HG02970 (cell line): Measurements from ENCODE around the gene PACS1.
"Not testable (repeated sequence)": the region's sequence is repeated elsewhere in the genome, so short reads cannot be mapped to it uniquely, and the experiment has no call there.

Experiments
- ATAC-seq: cut with Tn5 transposase; IDR thresholded peaks from one replicate; pipeline ENCODE4 v1.9.1; 2021; ENCODE audit warnings: mild to moderate bottlenecking, moderate library complexity, moderate number of reproducible peaks; ENCODE audit not compliant: unreplicated experiment, low FRiP score

Gene PACS1

DNA sequence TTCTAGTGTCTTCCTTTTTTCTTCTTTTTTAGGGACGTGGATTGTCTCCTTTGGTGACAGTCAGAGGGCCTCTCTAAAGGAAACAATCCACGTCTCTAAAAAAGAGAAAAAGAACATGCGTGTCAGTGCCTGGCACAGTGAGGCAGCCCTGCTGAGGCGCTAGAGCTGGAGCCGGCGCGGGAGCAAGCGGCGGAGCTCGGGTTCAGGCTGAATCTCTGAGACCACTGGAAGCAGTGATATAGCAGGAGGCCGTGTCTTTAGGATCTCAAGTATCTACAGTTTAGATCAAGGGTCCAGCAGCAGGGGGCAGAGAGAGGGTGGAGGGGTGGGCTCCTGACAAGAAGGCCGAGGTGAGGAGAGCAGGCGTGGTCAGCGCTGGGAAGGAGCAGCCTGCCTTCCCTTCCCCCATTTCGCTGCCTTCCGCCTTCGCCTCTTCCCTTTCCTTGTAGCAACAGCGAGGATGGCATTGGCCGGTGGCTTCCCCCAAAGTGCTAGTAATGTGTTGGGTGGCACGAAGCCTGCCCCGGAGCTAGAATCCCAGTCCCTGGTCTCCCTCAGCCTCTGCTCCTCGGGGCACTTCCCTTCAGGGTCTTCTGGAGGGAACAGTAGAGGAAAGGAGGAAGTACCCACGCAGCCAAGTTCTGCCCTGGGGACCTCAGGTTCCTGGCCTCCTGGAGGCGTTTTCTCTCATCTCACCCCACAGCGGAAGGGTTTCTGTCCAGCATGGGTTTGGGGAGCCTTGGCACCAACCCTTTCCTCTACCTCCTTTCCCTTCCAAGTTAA is 170.1 kb downstream of the PACS1 start:
- ATAC-seq: no peak

DNA sequence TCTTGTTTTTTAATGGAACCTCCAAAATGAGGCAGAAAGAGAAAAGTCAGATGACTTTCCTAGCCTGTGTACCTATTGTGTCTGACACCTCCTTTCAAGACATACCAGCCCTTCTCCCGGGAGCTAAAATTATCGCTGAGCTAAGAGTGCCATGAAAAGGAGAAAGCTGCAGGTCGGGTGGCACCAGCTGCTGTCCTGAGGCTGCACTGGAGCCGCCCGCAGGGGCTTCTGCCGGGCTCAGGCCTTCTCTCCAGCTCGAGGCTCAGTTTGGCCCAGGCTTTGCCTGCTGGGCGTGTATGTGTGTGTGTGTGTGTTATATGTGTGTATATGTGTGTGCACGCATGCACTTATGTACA is 170.7 kb downstream of the PACS1 start:
- no peak for ATAC-seq

DNA sequence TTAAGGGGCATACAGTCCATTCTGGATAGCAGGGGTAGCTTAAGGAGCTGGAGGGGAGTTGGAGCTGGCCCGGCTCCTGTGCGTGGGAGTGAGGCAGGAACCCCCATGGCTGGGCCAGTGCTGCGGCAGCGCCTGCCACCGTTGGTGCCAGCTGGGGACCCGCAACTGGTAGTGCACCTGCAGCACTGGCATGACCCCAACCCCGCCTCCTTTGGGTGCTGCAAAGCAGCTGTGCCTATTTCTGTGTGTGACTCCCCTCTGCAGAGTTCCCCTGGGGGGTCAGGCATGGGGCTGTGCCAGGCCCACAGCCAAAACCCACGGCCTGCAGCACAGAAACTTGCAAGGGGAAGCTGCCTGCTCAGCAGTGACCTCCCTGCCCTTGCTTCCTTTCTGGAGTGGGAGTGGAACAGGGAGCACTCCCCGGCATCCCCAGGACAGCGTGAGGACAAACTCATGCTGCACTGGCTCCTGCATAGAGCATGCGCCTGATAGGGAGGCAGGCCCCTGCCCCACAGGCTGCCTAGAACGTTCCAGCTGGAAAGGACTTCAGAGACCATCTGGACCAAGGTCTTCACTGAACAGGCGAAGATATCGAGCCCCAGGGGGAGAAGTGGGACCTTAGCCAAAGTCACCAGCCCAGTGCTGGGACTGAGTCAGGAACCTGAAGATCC is 172.2 kb downstream of the PACS1 start:
- no peak for ATAC-seq

DNA sequence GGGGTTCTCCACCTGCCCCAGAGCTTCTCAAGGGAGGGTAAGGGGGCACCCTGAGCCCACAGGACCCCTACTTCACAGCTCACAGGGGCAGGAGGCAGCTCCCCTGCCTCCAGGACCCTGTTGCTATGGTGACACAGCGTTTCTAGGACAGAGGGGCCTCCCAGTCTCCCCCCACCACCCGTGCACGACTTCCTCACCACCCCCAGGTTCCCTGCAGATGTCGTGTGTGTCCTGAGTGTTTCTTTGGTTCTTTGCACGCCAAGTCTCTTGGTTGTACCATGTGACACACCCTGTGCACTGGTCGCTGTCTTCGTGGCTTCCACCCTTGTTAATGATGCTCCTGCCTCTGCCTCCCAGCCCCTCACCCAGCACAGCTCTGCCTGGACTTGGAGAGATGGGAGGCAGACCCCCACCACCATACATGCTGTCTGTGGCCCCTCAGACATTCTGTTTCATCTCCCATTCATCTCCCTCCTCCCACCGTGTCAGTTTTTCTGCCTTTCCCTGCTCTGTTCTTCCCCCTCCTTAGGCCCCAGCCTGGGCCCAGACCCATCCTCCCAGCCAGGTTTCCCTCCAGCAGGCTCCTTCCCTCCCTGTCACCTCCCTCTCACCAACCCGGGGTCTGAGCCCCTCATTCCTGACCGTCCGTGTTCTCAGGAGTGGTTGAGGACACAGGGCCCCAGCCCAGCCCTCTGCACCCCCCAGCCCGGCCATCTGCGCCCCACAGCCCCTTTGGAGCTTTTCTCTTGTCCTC is 173.9 kb downstream of the PACS1 start:
- ATAC-seq: no peak

DNA sequence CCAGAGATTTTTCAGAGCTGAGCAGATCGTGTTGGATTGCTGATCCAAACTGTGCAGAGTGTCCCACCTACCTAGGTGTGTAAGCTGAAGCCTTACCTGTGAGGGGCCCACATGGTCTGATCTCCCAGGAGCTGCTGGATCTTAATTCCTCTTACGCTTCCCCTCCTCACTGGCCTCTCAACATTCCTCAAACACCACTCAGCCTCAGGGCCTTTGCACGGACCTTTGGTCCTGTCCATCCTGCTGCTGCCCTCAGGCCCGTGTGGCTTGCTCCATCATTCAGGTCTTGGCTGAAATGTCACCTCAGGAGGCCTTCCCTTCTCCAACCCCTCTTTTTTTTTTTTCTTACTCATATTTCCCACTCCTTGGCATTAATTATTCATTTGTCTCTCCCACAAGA is 177.2 kb downstream of the PACS1 start:
- ATAC-seq: no peak

DNA sequence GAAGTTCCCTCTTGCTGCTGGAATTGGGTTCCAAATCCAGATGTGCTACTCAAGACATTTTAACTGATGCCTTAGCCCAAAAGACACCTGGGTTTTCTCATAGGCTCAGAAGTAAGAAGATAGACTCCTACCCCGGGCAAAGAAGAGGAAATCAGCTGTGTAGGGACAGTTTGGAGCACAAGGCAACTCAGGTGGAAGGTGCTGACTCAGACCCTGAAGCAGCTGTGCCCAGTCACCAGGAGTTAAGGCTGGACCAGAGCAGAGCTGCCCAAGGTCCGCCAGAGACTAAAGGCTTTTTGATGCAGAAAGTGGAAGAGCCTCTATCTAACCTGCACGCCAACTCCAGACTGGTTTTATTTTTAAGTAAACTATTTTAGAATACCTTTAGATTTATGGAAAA is 177.7 kb downstream of the PACS1 start:
- ATAC-seq: no peak

DNA sequence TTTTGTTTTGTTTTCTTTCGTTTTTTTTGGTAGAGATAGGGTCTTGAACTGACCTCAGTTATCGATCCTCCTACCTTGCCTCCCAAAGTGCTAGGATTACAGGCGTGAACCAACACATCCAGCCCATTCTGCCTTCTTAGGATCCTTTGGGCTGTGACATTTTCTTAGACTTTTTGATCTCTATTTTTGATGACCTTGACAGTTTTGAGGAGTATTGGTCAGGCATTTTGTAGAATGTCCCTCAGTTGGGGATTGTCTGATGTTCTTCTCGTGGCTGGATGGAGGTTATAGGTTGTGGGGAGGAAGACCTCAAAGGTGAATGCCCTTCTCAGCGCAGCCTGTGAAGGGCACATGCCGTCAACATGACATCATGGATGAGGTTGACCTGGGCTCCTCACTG is 178.8 kb downstream of the PACS1 start:
- no peak for ATAC-seq

DNA sequence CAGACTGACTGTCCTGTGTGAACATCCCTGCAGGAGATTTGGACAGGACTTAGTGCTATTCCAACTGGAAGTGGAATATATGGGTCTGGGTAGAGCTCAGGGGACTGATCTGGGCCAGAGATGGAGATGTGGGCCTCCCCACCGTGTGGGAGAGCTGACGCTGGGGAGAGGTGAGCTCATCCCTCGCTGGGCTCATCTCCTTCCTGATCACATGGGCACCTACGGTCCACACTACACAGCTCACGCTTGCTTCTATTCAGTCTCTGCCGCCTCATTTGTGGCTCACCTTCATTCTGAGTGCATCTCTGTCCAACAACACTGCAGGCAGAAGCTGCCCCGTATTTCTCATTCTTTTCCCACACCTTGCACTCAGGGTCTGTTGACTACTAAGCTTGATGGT is 181.7 kb downstream of the PACS1 start:
- ATAC-seq: no peak

DNA sequence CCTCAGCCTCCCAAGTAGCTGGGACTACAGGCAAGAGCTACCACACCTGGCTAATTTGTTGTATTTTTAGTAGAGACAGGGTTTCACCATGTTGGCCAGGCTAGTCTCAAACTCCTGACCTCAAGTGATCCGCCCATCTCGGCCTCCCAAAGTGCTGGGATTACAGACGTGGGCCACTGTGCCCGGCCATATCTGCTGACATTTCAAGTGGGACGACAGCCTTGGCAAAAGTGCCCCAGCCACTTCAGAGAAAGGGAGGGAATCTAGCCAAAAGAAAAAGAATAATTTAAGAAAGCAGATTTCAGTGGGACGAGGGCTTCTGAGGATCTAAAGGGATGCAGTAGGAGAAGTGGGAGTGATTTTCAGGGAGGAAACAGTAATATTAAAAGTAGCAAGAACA is 183.0 kb downstream of the PACS1 start:
- ATAC-seq: not testable (repeated sequence)

DNA sequence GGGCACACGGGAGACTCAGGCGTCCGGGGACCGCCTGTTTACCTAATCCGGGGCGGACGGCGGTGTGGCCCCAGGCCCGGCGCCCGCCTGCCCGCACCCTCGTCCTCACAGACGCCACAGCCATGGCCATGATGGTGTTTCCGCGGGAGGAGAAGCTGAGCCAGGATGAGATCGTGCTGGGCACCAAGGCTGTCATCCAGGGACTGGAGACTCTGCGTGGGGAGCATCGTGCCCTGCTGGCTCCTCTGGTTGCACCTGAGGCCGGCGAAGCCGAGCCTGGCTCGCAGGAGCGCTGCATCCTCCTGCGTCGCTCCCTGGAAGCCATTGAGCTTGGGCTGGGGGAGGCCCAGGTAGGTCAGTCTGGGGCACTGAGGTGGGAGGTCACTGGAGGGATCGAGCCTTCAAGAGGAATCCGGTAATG is 188.4 kb downstream of the PACS1 start:
- ATAC-seq: no peak

DNA sequence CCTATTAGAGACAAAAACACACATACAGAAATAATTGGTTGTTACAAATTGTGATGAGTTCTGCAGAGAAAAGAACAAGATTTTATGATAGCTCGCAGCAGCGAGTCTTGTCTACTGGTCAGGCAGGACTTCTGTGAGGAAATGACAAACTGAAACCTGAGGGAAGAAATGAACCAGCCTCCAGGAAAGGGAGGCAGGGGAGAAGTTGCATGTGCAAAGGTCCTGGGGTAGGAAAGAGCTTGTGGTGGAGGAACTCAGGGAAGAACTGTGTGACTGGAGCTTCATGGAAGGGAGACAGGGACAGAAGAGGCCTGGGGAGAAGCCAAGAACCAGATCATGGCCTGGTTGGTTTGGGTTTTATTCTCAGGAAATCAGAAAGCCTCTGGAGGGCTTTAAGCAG is 189.2 kb downstream of the PACS1 start:
- no peak for ATAC-seq

DNA sequence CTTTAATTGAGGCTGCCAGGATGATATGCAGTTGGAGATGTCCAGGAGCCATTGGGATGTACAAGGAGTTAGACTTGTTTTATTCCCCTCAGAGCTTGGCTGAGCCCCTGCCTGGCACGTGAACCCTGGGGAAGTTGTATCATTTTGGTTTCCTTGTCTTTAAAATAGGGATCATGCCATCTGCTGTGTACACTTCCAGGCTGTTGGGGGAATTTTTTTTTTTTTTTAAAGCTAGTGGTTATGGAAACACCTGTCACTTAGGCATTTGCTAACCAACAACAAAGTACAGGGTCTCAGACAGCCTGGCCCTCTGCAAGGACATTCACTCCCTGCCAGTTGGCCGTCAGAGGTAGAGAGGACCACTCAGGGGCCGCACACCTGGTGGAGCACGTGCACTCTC is 189.9 kb downstream of the PACS1 start:
- no peak for ATAC-seq

DNA sequence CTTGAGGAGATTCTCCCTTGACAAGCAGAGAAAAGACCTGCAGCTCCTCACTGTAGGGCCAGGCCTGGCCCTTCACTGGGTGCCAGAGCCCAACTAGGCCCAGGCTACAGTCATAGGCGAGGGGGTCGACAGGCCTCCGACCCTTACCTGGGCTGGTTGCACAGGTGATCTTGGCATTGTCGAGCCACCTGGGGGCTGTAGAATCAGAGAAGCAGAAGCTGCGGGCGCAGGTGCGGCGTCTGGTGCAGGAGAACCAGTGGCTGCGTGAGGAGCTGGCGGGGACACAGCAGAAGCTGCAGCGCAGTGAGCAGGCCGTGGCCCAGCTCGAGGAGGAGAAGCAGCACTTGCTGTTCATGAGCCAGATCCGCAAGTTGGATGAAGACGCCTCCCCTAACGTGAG is 191.5 kb downstream of the PACS1 start:
- ATAC-seq: no peak

DNA sequence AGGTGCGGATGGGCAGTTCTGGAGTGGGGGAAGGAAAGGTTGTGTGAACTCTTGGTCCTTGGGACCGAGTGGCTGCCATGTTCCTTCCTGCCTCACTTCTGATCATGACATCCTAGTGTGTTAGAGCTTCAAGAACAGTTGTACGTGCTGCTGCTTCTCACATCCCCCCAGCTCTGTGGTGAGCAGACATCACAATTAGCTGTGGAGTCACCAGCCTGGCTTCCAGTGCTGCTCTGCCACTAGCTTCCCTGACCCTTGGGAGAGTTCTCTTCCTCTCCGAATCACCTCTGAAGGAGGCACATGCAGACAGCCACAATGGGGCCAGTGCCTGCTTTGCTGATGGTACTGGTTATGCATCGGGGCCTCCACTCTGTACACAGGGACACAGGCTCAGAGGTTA is 192.1 kb downstream of the PACS1 start:
- ATAC-seq: no peak

DNA sequence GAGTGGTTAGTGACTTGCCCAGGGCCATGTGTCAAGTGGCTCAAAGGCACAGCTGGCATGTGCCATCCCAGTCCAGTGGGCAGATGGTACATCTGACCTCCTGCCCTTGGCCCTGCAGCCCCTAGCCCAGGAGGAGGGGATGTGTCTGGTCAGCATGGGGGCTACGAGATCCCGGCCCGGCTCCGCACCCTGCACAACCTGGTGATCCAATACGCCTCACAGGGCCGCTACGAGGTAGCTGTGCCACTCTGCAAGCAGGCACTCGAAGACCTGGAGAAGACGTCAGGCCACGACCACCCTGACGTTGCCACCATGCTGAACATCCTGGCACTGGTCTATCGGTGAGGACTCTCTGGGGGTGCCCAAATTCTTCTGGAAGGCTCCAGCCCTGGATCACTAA is 192.6 kb downstream of the PACS1 start:
- ATAC-seq: no peak

DNA sequence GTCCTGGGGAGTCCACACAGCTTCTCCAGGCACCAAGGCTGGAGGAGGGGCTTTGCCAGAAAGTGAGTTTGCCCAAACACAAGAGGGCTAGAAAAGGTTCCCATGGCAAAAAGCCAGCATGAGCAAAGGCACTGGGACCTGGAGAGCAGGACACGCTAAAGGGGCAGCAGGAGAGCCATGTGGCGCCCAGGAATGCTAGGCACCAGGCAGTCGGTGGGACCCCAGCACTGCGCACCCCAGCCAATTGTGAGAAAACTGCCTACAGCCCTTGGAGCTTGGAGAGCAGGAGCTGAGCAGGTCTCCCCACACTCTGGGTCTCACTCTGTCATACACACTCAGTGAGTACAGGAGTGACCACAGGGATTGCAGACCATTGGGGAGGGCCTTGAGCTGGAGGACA is 193.2 kb downstream of the PACS1 start:
- ATAC-seq: no peak

DNA sequence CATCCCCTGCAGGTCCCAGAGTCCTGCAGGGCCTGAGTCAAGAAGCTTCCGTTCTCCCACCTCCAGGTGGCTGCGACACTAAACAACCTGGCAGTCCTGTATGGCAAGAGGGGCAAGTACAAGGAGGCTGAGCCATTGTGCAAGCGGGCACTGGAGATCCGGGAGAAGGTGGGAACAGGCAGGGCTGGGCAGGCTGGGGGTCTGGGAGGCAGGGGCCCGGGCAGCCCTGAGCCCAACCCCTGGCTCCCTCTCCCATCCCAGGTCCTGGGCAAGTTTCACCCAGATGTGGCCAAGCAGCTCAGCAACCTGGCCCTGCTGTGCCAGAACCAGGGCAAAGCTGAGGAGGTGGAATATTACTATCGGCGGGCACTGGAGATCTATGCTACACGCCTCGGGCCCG is 193.7 kb downstream of the PACS1 start:
- no peak for ATAC-seq

DNA sequence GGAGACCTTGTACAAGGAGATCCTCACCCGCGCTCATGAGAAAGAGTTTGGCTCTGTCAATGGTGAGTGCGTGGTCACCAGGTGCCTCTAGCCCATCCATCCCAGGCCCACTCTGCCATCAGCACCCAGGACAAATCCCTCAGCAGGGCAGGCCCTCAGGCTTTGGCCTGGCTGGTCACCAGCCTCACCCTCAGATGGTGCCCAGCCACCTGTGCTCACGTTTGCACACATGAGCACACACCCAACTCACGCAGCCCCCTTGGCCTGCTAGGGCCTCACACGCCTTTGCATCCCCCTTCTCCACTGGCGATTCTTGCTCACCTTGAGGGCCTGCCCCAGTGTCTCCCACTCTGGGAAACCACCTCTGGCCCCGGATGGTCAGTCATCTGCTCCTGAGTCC is 194.3 kb downstream of the PACS1 start:
- no peak for ATAC-seq

DNA sequence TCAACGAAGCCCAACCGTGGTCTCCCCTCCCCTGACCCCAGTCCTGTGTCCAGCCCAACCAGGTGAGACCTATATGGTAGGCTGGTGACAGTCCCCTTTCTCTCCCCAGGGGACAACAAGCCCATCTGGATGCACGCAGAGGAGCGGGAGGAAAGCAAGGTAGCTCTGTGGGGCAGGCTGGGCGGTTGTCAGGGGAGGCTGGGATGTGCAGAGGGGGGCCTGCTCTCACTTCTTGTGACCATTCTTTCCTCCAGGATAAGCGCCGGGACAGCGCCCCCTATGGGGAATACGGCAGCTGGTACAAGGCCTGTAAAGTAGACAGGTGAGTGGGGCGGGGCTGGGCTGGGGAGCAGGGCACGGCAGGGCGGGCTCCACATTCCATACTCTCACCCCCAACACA is 194.8 kb downstream of the PACS1 start:
- ATAC-seq: no peak

DNA sequence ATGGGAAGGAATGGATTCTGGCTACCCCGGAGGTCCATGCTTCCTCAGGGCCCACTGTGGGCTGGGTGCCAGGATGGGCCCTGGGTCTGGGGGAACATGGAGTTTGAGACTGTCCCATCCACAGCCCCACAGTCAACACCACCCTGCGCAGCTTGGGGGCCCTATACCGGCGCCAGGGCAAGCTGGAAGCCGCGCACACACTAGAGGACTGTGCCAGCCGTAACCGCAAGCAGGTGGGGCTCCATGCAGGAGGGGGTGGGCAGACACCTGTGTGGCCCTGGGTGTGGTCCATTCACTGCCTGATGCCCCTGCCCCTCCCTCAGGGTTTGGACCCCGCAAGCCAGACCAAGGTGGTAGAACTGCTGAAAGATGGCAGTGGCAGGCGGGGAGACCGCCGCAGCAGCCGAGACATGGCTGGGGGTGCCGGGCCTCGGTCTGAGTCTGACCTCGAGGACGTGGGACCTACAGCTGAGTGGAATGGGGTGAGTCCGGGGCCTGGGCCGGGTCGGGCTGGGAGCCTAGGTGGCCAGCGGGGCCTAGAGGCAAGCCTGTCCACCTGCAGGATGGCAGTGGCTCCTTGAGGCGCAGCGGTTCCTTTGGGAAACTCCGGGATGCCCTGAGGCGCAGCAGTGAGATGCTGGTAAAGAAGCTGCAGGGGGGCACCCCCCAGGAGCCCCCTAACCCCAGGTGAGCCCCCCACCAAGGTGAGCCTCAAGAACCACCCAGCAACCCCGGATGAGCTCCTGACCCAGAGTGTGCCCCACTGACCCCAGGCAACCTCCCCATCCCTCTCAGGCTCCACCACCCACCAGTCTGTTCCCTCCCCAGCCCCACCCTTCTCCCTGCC is 195.7 kb downstream of the PACS1 start:
- no peak for ATAC-seq
